GM20000 (cell line): ENCODE measurements around the gene PLXNC1.

ENCODE experiments used
- DNase-seq: peaks from one replicate; pipeline ENCODE4 v3.0.0; 2012; ENCODE audit warnings: low spot score
- TF ChIP-seq, protein P1 (sequence below): IDR thresholded peaks from 2 replicates; pipeline ENCODE4 v1.5.1; 2012; ENCODE audit warnings: mild to moderate bottlenecking, control low read depth; ENCODE audit errors: extremely low read depth, missing control alignments

Gene PLXNC1

DNA sequence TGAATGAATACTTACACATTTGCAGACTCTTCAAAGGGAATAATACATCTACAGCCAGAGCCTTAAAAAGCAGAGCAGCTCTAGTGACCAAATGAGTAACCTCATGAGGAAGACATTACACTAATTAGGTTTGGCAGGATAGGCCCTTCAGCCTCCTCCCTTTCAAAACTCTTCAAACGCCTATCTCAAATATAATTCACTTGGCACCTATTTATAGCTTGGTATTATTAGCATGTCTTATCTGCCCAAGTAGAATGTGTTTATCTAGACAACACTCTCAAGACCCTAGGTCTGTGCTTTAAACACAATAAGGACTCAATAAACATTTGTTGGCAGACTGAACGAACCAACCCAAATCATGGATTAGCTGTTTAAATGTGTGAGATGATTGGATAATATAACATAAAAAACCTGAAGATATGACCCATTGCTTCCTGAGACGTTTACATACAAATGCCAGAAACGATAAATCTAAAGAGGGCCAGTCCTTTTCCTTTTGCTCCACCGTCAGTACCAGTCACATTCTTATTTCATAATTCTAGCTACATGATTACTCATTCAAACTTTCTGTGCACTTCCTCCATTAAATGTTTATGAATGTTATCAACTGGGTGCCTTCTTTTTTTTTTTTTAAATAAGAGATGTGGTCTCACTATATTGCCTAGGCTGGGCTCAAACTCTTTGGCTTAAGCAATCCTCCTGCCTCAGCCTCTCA lies 188.0 kb downstream of the PLXNC1 start:
- TF ChIP-seq, protein P1, sequence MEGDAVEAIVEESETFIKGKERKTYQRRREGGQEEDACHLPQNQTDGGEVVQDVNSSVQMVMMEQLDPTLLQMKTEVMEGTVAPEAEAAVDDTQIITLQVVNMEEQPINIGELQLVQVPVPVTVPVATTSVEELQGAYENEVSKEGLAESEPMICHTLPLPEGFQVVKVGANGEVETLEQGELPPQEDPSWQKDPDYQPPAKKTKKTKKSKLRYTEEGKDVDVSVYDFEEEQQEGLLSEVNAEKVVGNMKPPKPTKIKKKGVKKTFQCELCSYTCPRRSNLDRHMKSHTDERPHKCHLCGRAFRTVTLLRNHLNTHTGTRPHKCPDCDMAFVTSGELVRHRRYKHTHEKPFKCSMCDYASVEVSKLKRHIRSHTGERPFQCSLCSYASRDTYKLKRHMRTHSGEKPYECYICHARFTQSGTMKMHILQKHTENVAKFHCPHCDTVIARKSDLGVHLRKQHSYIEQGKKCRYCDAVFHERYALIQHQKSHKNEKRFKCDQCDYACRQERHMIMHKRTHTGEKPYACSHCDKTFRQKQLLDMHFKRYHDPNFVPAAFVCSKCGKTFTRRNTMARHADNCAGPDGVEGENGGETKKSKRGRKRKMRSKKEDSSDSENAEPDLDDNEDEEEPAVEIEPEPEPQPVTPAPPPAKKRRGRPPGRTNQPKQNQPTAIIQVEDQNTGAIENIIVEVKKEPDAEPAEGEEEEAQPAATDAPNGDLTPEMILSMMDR, result no peak

GRCh38 chr12:94338006-94338794 lies 189.8 kb downstream of the PLXNC1 start:
- no peak for DNase-seq
- TF ChIP-seq, protein P1, result no peak

More for the DNA sequence above, 188.0 kb downstream of the PLXNC1 start:
- no peak for DNase-seq

- no peak for DNase-seq
- TF ChIP-seq, protein P1, result no peak
Measured at GRCh38 chr12:94340573-94340972, 192.2 kb downstream of the PLXNC1 start.

DNA sequence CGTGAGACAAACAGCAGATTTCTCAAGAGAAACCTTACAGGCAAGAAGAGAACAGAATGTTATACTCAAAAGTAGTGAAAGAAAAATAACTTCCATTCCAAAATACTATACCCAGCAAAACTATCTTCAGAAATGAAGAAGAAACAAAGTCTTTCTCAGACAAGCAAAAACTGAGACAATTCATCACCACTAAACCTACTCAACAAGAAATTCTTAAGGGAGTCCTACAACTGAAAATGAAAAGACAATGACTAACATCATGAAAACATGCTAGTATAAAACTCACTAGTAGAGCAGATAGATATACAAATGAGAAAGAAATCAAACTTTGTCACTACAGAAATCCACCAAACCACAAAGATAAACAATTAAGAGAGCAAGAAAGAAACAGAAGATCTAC lies 204.8 kb downstream of the PLXNC1 start:
- TF ChIP-seq, protein P1, result no peak
- DNase-seq, result no peak
